Erythroblast (primary cell): Measurements from ENCODE around the gene KCNB1.

Experiments used
- GATA1 ChIP-seq: IDR thresholded peaks from 2 replicates; pipeline ENCODE4 v1.6.1; 2011; ENCODE audit warnings: low read depth, mild to moderate bottlenecking, control low read depth, low read length, moderate library complexity
- POLR2A ChIP-seq: IDR thresholded peaks from 2 replicates; pipeline ENCODE4 v1.6.1; 2011; ENCODE audit warnings: mild to moderate bottlenecking, low read length

DNA sequence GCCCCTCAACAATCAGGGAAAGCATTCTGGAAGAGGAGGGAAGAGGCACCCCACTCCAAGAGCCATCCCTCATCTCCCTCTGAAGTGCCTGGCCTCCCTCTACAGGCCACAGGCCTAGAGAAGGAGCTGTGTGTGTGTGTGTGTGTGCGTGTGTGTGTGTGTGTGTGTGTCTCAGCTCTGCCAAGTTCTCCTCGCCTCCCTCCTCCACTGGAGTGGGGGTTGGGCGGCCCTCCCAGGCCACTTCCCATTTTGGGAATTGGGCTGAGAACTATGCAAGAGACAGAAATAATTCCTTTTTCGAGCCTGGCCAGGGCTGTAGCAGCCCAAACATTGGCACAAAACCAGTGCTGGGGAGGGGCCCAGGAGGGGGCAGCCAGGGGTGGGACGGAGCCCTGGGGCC, 35.7 kb downstream of the KCNB1 start:
- TF ChIP-seq POLR2A = no peak
- no peak for TF ChIP-seq GATA1
